Endothelial cell of coronary artery (primary cell): ENCODE measurements around the gene ABCB6. TPM values are rescaled to one million over a fixed set of nuclear protein-coding genes. Genes with fewer than 3 reads are reported as not detected.

Source experiments
- total RNA-seq: library from RNA; depleted of rRNA; stranded (reverse); fragments of >200 nt; gene quantifications from 2 replicates; pipeline ENCODE4 v1.2.3, GENCODE V29; 2014

The ABCB6 gene
- total RNA-seq: 29.8 and 51.1 TPM in 2 replicates

GRCh38 chr2:219218732-219219701 is at the start of gene ABCB6:
Gene ABCB6 (minus strand): TSS chr2:219218958. CDS start chr2:219218673, 285 bp downstream.

GRCh38 chr2:219253753-219254589 is 35.2 kb upstream of the ABCB6 start, which contains the start of gene TUBA4A:
Gene TUBA4A (minus strand): TSS chr2:219253918. CDS start chr2:219253858, 60 bp downstream.

GRCh38 chr2:219252900-219253752 is 34.4 kb upstream of the ABCB6 start, which contains the start of gene TUBA4B:
Gene TUBA4B (plus strand): TSS chr2:219253243. CDS start chr2:219253408, 165 bp downstream.

GRCh38 chr2:219245148-219245898 is 26.6 kb upstream of the ABCB6 start, which contains the start of the genes GLB1L and STK16:
Gene GLB1L (minus strand): TSS chr2:219245444. CDS start chr2:219243573, 1,871 bp downstream.
Gene STK16 (plus strand): TSS chr2:219245479. CDS start chr2:219246000, 521 bp downstream.

GRCh38 chr2:219229305-219230058 is 10.7 kb upstream of the ABCB6 start, which contains the start of the genes ANKZF1 and ATG9A:
Gene ANKZF1 (plus strand): TSS chr2:219229806. CDS start chr2:219230258, 452 bp downstream.
Gene ATG9A (minus strand): TSS chr2:219229636. CDS start chr2:219228024, 1,612 bp downstream.

GRCh38 chr2:219206328-219207133 is 12.2 kb downstream of the ABCB6 start, which contains the start of gene ZFAND2B:
Gene ZFAND2B (plus strand): TSS chr2:219206782. CDS start chr2:219206988, 206 bp downstream.

GRCh38 chr2:219177552-219178376 is 41.0 kb downstream of the ABCB6 start, which contains the start of gene RETREG2:
Gene RETREG2 (plus strand): TSS chr2:219178275. CDS start chr2:219178353, 78 bp downstream.

GRCh38 chr2:219176818-219177551 is 41.8 kb downstream of the ABCB6 start, which contains the start of gene CNPPD1:
Gene CNPPD1 (minus strand): TSS chr2:219176925. CDS start chr2:219176828, 97 bp downstream.

GRCh38 chr2:219169930-219170654 is 48.7 kb downstream of the ABCB6 start, which contains the start of gene SLC23A3:
Gene SLC23A3 (minus strand): TSS chr2:219170029. CDS start chr2:219169984, 45 bp downstream.

GRCh38 chr2:219160186-219161017 is 58.4 kb downstream of the ABCB6 start, which contains the start of gene NHEJ1:
Gene NHEJ1 (minus strand): TSS chr2:219160815. CDS start chr2:219158362, 2,453 bp downstream.

Other genes with a start within 250 kb of the ABCB6 start
- gene FEV, start 233.8 kb downstream of the ABCB6 start, total RNA-seq: not detected in 2 replicates
- gene CRYBA2, start 225.5 kb downstream of the ABCB6 start, total RNA-seq: not detected in 2 replicates
- under 0.01 TPM in 1 of 2 replicates, not detected in the other for gene CFAP65, start 177.4 kb downstream of the ABCB6 start, total RNA-seq
- under 0.01 and 0.09 TPM in 2 replicates for gene IHH, start 158.0 kb downstream of the ABCB6 start, total RNA-seq
- 12.1 and 13.6 TPM in 2 replicates for gene NHEJ1, start 58.1 kb downstream of the ABCB6 start, total RNA-seq
- 1.1 and 3.5 TPM in 2 replicates for gene SLC23A3, start 48.9 kb downstream of the ABCB6 start, total RNA-seq
- gene CNPPD1, start 42.0 kb downstream of the ABCB6 start, total RNA-seq: 16.4 and 17.3 TPM in 2 replicates
- gene RETREG2, start 40.7 kb downstream of the ABCB6 start, total RNA-seq: 42.9 and 53.6 TPM in 2 replicates
- gene ZFAND2B, start 12.2 kb downstream of the ABCB6 start, total RNA-seq: 21.1 and 22.1 TPM in 2 replicates
- gene ATG9A, start 10.7 kb upstream of the ABCB6 start, total RNA-seq: 31.8 and 48.4 TPM in 2 replicates
- gene ANKZF1, start 10.8 kb upstream of the ABCB6 start, total RNA-seq: 16.5 and 34.8 TPM in 2 replicates
- gene GLB1L, start 26.5 kb upstream of the ABCB6 start, total RNA-seq: 3.3 and 4.0 TPM in 2 replicates
- 18.7 and 22.0 TPM in 2 replicates for gene STK16, start 26.5 kb upstream of the ABCB6 start, total RNA-seq
- not detected in 2 replicates for gene TUBA4B, start 34.3 kb upstream of the ABCB6 start, total RNA-seq
- 5.1 and 5.2 TPM in 2 replicates for gene TUBA4A, start 35.0 kb upstream of the ABCB6 start, total RNA-seq
- 17.4 and 25.6 TPM in 2 replicates for gene DNAJB2, start 60.4 kb upstream of the ABCB6 start, total RNA-seq
- not detected in 2 replicates for gene PTPRN, start 90.4 kb upstream of the ABCB6 start, total RNA-seq
- gene RESP18, start 113.8 kb upstream of the ABCB6 start, total RNA-seq: not detected in 2 replicates
- 42.4 and 44.0 TPM in 2 replicates for gene DNPEP, start 169.0 kb upstream of the ABCB6 start, total RNA-seq
- not detected in 2 replicates for gene DES, start 199.4 kb upstream of the ABCB6 start, total RNA-seq
- 0.63 and 4.2 TPM in 2 replicates for gene SPEG, start 215.9 kb upstream of the ABCB6 start, total RNA-seq